H9 (cell line): ENCODE results near the gene KLC4. TPM values are rescaled to one million over a fixed set of nuclear protein-coding genes. Genes with fewer than 3 reads are reported as not detected.

Experiments used
- DNase-seq: peaks from one replicate; pipeline ENCODE4 v3.0.0-alpha.2; 2017
- H2AFZ ChIP-seq: one replicate; pipeline ENCODE4 v1.6.1; 2013; ENCODE audit warnings: mild to moderate bottlenecking, low read length, control low read depth, moderate library complexity
- H2AK5ac ChIP-seq: 2 replicates; pipeline ENCODE4 v1.6.1; 2013; ENCODE audit warnings: low read length, control low read depth, mixed read lengths; ENCODE audit not compliant: insufficient read length
- H2BK120ac ChIP-seq: one replicate; pipeline ENCODE4 v1.6.1; 2013; ENCODE audit warnings: low read depth, mild to moderate bottlenecking, low read length, control low read depth, inconsistent platforms; ENCODE audit not compliant: poor library complexity, severe bottlenecking
- H2BK12ac ChIP-seq: 2 replicates; pipeline ENCODE4 v1.6.1; 2013; ENCODE audit warnings: low read length, control low read depth, mixed read lengths, low read depth; ENCODE audit not compliant: insufficient read length
- H2BK15ac ChIP-seq: 2 replicates; pipeline ENCODE4 v1.6.1; 2013; ENCODE audit warnings: low read depth, low read length, control low read depth
- H2BK20ac ChIP-seq: one replicate; pipeline ENCODE4 v1.6.1; 2013; ENCODE audit warnings: low read depth, mild to moderate bottlenecking, low read length, control low read depth, inconsistent platforms; ENCODE audit not compliant: poor library complexity, severe bottlenecking
- H2BK5ac ChIP-seq: 2 replicates; pipeline ENCODE4 v1.6.1; 2013; ENCODE audit warnings: low read length, control low read depth, mixed read lengths; ENCODE audit not compliant: insufficient read length
- H3K14ac ChIP-seq: 2 replicates; pipeline ENCODE4 v1.6.1; 2013; ENCODE audit warnings: low read length, control low read depth; ENCODE audit not compliant: insufficient read depth
- H3K18ac ChIP-seq: 2 replicates; pipeline ENCODE4 v1.6.1; 2013; ENCODE audit warnings: low read depth, mild to moderate bottlenecking, mixed read lengths, low read length, control low read depth; ENCODE audit not compliant: insufficient read length
- H3K23ac ChIP-seq: 2 replicates; pipeline ENCODE4 v1.6.1; 2013; ENCODE audit warnings: low read length, control low read depth, mixed read lengths, low read depth; ENCODE audit not compliant: insufficient read length
- H3K23me2 ChIP-seq: 2 replicates; pipeline ENCODE4 v1.6.1; 2013; ENCODE audit warnings: low read depth, mild to moderate bottlenecking, mixed read lengths, low read length, control low read depth; ENCODE audit not compliant: insufficient read length, poor library complexity, severe bottlenecking
- H3K27ac ChIP-seq: 2 replicates; pipeline ENCODE4 v1.5.1; 2013; ENCODE audit warnings: low read length, control low read depth, mixed read lengths, low read depth; ENCODE audit not compliant: insufficient read length
- H3K27me3 ChIP-seq: 2 replicates; pipeline ENCODE4 v1.6.1; 2013; ENCODE audit warnings: low read length, control low read depth, inconsistent platforms; ENCODE audit not compliant: insufficient read depth
- H3K4ac ChIP-seq: 2 replicates; pipeline ENCODE4 v1.6.1; 2013; ENCODE audit warnings: low read depth, mild to moderate bottlenecking, control low read depth, inconsistent platforms, low read length, moderate library complexity
- H3K4me1 ChIP-seq: 2 replicates; pipeline ENCODE4 v1.6.1; 2013; ENCODE audit warnings: low read length, control low read depth, inconsistent platforms; ENCODE audit not compliant: insufficient read depth
- H3K4me2 ChIP-seq: 2 replicates; pipeline ENCODE4 v1.6.1; 2013; ENCODE audit warnings: low read length, control low read depth, mixed read lengths; ENCODE audit not compliant: insufficient read length, insufficient read depth
- H3K56ac ChIP-seq: 2 replicates; pipeline ENCODE4 v1.6.1; 2013; ENCODE audit warnings: low read depth, mild to moderate bottlenecking, mixed read lengths, low read length, control low read depth; ENCODE audit not compliant: insufficient read length
- H3K79me1 ChIP-seq: 2 replicates; pipeline ENCODE4 v1.6.1; 2013; ENCODE audit warnings: low read depth, mild to moderate bottlenecking, moderate library complexity, low read length, control low read depth, inconsistent platforms; ENCODE audit not compliant: insufficient read depth, poor library complexity, severe bottlenecking
- H3K79me2 ChIP-seq: 2 replicates; pipeline ENCODE4 v1.6.1; 2013; ENCODE audit warnings: low read length, control low read depth, inconsistent platforms; ENCODE audit not compliant: insufficient read depth
- H3K9ac ChIP-seq: 2 replicates; pipeline ENCODE4 v1.6.1; 2013; ENCODE audit warnings: low read length, control low read depth, mixed read lengths; ENCODE audit not compliant: insufficient read length; ENCODE audit errors: extremely low read depth
- H3K9me3 ChIP-seq: one replicate; pipeline ENCODE4 v1.6.1; 2013; ENCODE audit warnings: low read depth, low read length, inconsistent platforms; ENCODE audit not compliant: control insufficient read depth
- H3T11ph ChIP-seq: one replicate; pipeline ENCODE4 v1.6.1; 2013; ENCODE audit warnings: mild to moderate bottlenecking, low read length, control low read depth, inconsistent platforms
- H4K20me1 ChIP-seq: one replicate; pipeline ENCODE4 v1.6.1; 2013; ENCODE audit not compliant: control insufficient read depth, insufficient read length, insufficient read depth
- H4K5ac ChIP-seq: 2 replicates; pipeline ENCODE4 v1.6.1; 2013; ENCODE audit warnings: low read depth, mild to moderate bottlenecking, mixed read lengths, low read length, control low read depth; ENCODE audit not compliant: insufficient read length
- H4K8ac ChIP-seq: replicated peaks from 2 replicates; pipeline ENCODE4 v1.6.1; 2013; ENCODE audit warnings: low read length, control low read depth, mixed read lengths, low read depth; ENCODE audit not compliant: insufficient read length
- H4K91ac ChIP-seq: 2 replicates; pipeline ENCODE4 v1.6.1; 2013; ENCODE audit warnings: low read depth, mild to moderate bottlenecking, moderate library complexity, mixed read lengths, low read length, control low read depth; ENCODE audit not compliant: insufficient read length
- H3K27ac Mint-ChIP-seq, 3 experiments: 2 replicates in 2 of 3; 3 replicates in 1 of 3; pipeline ENCODE4 v1.8.0; 2020 to 2021; ENCODE audit warnings: mixed read lengths in 3 of 3, mild to moderate bottlenecking in 1 of 3, moderate library complexity in 1 of 3
- H3K27me3 Mint-ChIP-seq: 2 replicates; pipeline ENCODE4 v1.8.0; 2021; ENCODE audit warnings: low read depth, mild to moderate bottlenecking, moderate library complexity, mixed read lengths
- H3K36me3 Mint-ChIP-seq, 3 experiments: 2 replicates in 2 of 3; 3 replicates in 1 of 3; pipeline ENCODE4 v1.8.0; 2020 to 2021; ENCODE audit warnings: low read depth in 3 of 3, mixed read lengths in 3 of 3; ENCODE audit not compliant: insufficient read depth in 1 of 3
- H3K4me1 Mint-ChIP-seq, 2 experiments: 2 replicates each; pipeline ENCODE4 v1.8.0; 2020; ENCODE audit warnings: mixed read lengths in 2 of 2
- H3K4me3 Mint-ChIP-seq, 2 experiments: 2 replicates in 1 of 2; 3 replicates in 1 of 2; pipeline ENCODE4 v1.8.0; 2020 to 2021; ENCODE audit warnings: mild to moderate bottlenecking in 2 of 2, mixed read lengths in 2 of 2, moderate library complexity in 1 of 2
- H3K9me3 Mint-ChIP-seq, 2 experiments: 2 replicates in 1 of 2; 3 replicates in 1 of 2; pipeline ENCODE4 v1.8.0; 2020; ENCODE audit warnings: mild to moderate bottlenecking in 2 of 2, mixed read lengths in 2 of 2, moderate library complexity in 1 of 2
- CTCF ChIP-seq: fragments of 200-600 bp; sonication (generic); conservative IDR thresholded peaks from 3 replicates; pipeline ENCODE4 v1.8.0; 2021; ENCODE audit warnings: antibody characterized with exemption, mild to moderate bottlenecking
- WGBS: extraction: QIAGEN DNeasy Blood & Tissue Kit; methylation state at CpG from one replicate; pipeline ENCODE4 v1.1.7; 2013; ENCODE audit warnings: missing lambda C conversion rate, low lambda C conversion rate, mixed read lengths; ENCODE audit not compliant: insufficient read length; ENCODE audit errors: extremely low coverage; 5-methylcytosine and 5-hydroxymethylcytosine counted together
- total RNA-seq: library from RNA; stranded (reverse); gene quantifications from 2 replicates; pipeline ENCODE4 v1.2.1, GENCODE V29; 2021

Gene KLC4
- total RNA-seq, 1 experiment from 2014 or later = 29.7 TPM

- no peaks in the 10 kb centered on the region for H3K27me3 ChIP-seq
- WGBS = no CpG with 5 or more reads among the region's 4 CpGs
- no peak overlapping the region for H3K23ac ChIP-seq
- no peak overlapping the region for H3K4me2 ChIP-seq
- no peak overlapping the region for H3T11ph ChIP-seq
- no peak overlapping the region for H3K4ac ChIP-seq
- no peak overlapping the region for H3K27ac Mint-ChIP-seq
- H4K20me1 ChIP-seq = no peaks in the 10 kb centered on the region
- H2BK12ac ChIP-seq = no peak overlapping the region
- no peak overlapping the region for H2BK20ac ChIP-seq
- no peak overlapping the region for H2AK5ac ChIP-seq
- H3K56ac ChIP-seq = no peak overlapping the region
- H2BK5ac ChIP-seq = no peak overlapping the region
- no peaks in the 10 kb centered on the region for H3K27me3 Mint-ChIP-seq
- H3K36me3 Mint-ChIP-seq = peaks cover 5 to 12% (median 6%) of the 10 kb centered on the region in 3 experiments; a peak in 4 of 7 replicates
- no peak for TF ChIP-seq CTCF
- H3K18ac ChIP-seq = no peak overlapping the region
- H2BK120ac ChIP-seq = no peak overlapping the region
- no peak for DNase-seq
- no peak overlapping the region for H3K27ac ChIP-seq
- H4K5ac ChIP-seq = no peak overlapping the region
- H3K23me2 ChIP-seq = no peaks in the 10 kb centered on the region
- H3K79me2 ChIP-seq = peaks cover 3% of the 10 kb centered on the region; the same call in 1 of the 2 replicates
- H3K9me3 Mint-ChIP-seq = no peaks in the 10 kb centered on the region
- H3K9me3 ChIP-seq = no peaks in the 10 kb centered on the region
- H2AFZ ChIP-seq = no peak overlapping the region
- H3K79me1 ChIP-seq = no peaks in the 10 kb centered on the region
- H3K4me1 ChIP-seq = peaks cover 12% of the 10 kb centered on the region; the same call in 1 of the 2 replicates
- no peak overlapping the region for H3K14ac ChIP-seq
- H4K91ac ChIP-seq = no peak overlapping the region
- no peak overlapping the region for H3K9ac ChIP-seq
- no peak overlapping the region for H4K8ac ChIP-seq
- peaks cover 40 to 44% of the 10 kb centered on the region in 2 experiments for H3K4me1 Mint-ChIP-seq
- H2BK15ac ChIP-seq = no peak overlapping the region
- H3K4me3 Mint-ChIP-seq = no peak overlapping the region
Observed at GRCh38 chr6:43101497-43101896, 42.1 kb downstream of the KLC4 start.
